Mesenchymal stem cell (in vitro differentiated cells and primary cell): ENCODE measurements around the gene VGLL4.
"Not testable (repeated sequence)": the region's sequence is repeated elsewhere in the genome, so short reads cannot be mapped to it uniquely, and the experiment has no call there.

Experiments
- DNase-seq: peaks from one replicate; pipeline ENCODE4 v3.0.0-alpha.2; 2013
- H2AFZ ChIP-seq: one replicate; pipeline ENCODE4 v1.6.1; 2013; ENCODE audit warnings: low read depth, mild to moderate bottlenecking, control low read depth, inconsistent platforms, low read length, moderate library complexity
- H2AK5ac ChIP-seq: 2 replicates; pipeline ENCODE4 v1.6.1; 2013; ENCODE audit warnings: low read length, moderate library complexity, mild to moderate bottlenecking, inconsistent platforms; ENCODE audit not compliant: severe bottlenecking
- H2BK120ac ChIP-seq: one replicate; pipeline ENCODE4 v1.6.1; 2013; ENCODE audit warnings: low read depth, mild to moderate bottlenecking, inconsistent platforms, low read length, moderate library complexity
- H2BK12ac ChIP-seq, 2 experiments: one replicate each; pipeline ENCODE4 v1.6.1; 2013; ENCODE audit warnings: inconsistent platforms in 2 of 2, low read length in 2 of 2, mild to moderate bottlenecking in 2 of 2, moderate library complexity in 2 of 2, control low read depth in 1 of 2
- H2BK15ac ChIP-seq: one replicate; pipeline ENCODE4 v1.6.1; 2013; ENCODE audit warnings: mild to moderate bottlenecking, low read depth, inconsistent platforms; ENCODE audit not compliant: poor library complexity, severe bottlenecking
- H2BK5ac ChIP-seq: 2 replicates; pipeline ENCODE4 v1.6.1; 2013; ENCODE audit warnings: low read depth, mild to moderate bottlenecking, low read length, control low read depth, inconsistent platforms; ENCODE audit not compliant: poor library complexity, severe bottlenecking
- H3K14ac ChIP-seq, 2 experiments: one replicate each; pipeline ENCODE4 v1.6.1; 2013; ENCODE audit warnings: inconsistent platforms in 2 of 2, low read length in 2 of 2, control low read depth in 1 of 2, mild to moderate bottlenecking in 1 of 2, moderate library complexity in 1 of 2
- H3K18ac ChIP-seq, 2 experiments: one replicate each; pipeline ENCODE4 v1.6.1; 2013; ENCODE audit warnings: inconsistent platforms in 2 of 2, low read length in 2 of 2, control low read depth in 1 of 2, low read depth in 1 of 2, mild to moderate bottlenecking in 1 of 2
- H3K23ac ChIP-seq, 2 experiments: one replicate each; pipeline ENCODE4 v1.6.1; 2013; ENCODE audit warnings: inconsistent platforms in 2 of 2, low read length in 2 of 2, mild to moderate bottlenecking in 2 of 2, moderate library complexity in 2 of 2, control low read depth in 1 of 2
- H3K27ac ChIP-seq: 2 replicates; pipeline ENCODE4 v1.5.1; 2013; ENCODE audit warnings: mild to moderate bottlenecking, moderate library complexity, low read length, control low read depth, inconsistent platforms; ENCODE audit not compliant: poor library complexity, severe bottlenecking
- H3K27me3 ChIP-seq, 2 experiments: 2 replicates each; pipeline versions ENCODE4 v1.6.1 to v1.7.0; 2013; ENCODE audit warnings: low read length in 2 of 2, mild to moderate bottlenecking in 2 of 2, moderate library complexity in 2 of 2, control low read depth in 1 of 2, inconsistent platforms in 1 of 2; ENCODE audit not compliant: control insufficient read depth in 1 of 2, insufficient read depth in 1 of 2
- H3K36me3 ChIP-seq, 2 experiments: 2 replicates each; pipeline versions ENCODE4 v1.6.1 to v1.7.0; 2013; ENCODE audit warnings: low read length in 2 of 2, control low read depth in 1 of 2, inconsistent platforms in 1 of 2, low read depth in 1 of 2, mild to moderate bottlenecking in 1 of 2; ENCODE audit not compliant: insufficient read depth in 2 of 2, control insufficient read depth in 1 of 2
- H3K4ac ChIP-seq, 2 experiments: one replicate each; pipeline ENCODE4 v1.6.1; 2013; ENCODE audit warnings: inconsistent platforms in 2 of 2, low read length in 2 of 2, mild to moderate bottlenecking in 2 of 2, moderate library complexity in 2 of 2, control low read depth in 1 of 2, low read depth in 1 of 2
- H3K4me1 ChIP-seq: 2 replicates; pipeline ENCODE4 v1.6.1; 2013; ENCODE audit warnings: low read depth, low read length, control low read depth; ENCODE audit not compliant: control insufficient read depth, insufficient read depth
- H3K4me2 ChIP-seq: 2 replicates; pipeline ENCODE4 v1.6.1; 2013; ENCODE audit warnings: low read length, mild to moderate bottlenecking, inconsistent platforms; ENCODE audit not compliant: poor library complexity, severe bottlenecking
- H3K4me3 ChIP-seq, 2 experiments: 2 replicates each; pipeline versions ENCODE4 v1.5.1 to v1.7.0; 2013; ENCODE audit warnings: low read length in 2 of 2, mild to moderate bottlenecking in 2 of 2, control low read depth in 1 of 2, low read depth in 1 of 2; ENCODE audit not compliant: insufficient read depth in 1 of 2
- H3K79me1 ChIP-seq: replicated peaks from 2 replicates; pipeline ENCODE4 v1.6.1; 2013; ENCODE audit warnings: mild to moderate bottlenecking, control low read depth, low read length, inconsistent platforms; ENCODE audit not compliant: poor library complexity, severe bottlenecking
- H3K9ac ChIP-seq: 2 replicates; pipeline ENCODE4 v1.7.0; 2013; ENCODE audit warnings: mild to moderate bottlenecking, low read length, moderate library complexity
- H3K9me3 ChIP-seq: 2 replicates; pipeline ENCODE4 v1.7.0; 2013; ENCODE audit warnings: mild to moderate bottlenecking, low read length; ENCODE audit not compliant: control insufficient read depth
- H4K8ac ChIP-seq: one replicate; pipeline ENCODE4 v1.6.1; 2013; ENCODE audit warnings: inconsistent platforms, mild to moderate bottlenecking, low read length, moderate library complexity
- H4K91ac ChIP-seq: one replicate; pipeline ENCODE4 v1.6.1; 2013; ENCODE audit warnings: mild to moderate bottlenecking, low read length, inconsistent platforms
- WGBS: methylation state at CpG from one replicate; pipeline ENCODE4 v1.1.7; 2013; ENCODE audit warnings: mixed read lengths; 5-methylcytosine and 5-hydroxymethylcytosine counted together

The VGLL4 gene

GRCh38 chr3:11595024-11595423 lies 48.7 kb downstream of the VGLL4 start:
- H2BK15ac ChIP-seq, DNase-seq: not testable (repeated sequence)

GRCh38 chr3:11593318-11594034 lies 50.2 kb downstream of the VGLL4 start:
- H3K4ac ChIP-seq = peak overlapping the region; percentile 20 to 57
- H3K9ac ChIP-seq = peak overlapping the region; percentile 82
- H3K4me3 ChIP-seq = no peak overlapping the region
- WGBS = 48% methylated on average over 9 of the region's 10 CpGs
- no peaks in the 10 kb centered on the region for H3K9me3 ChIP-seq
- H2BK120ac ChIP-seq = no peak overlapping the region
- H3K18ac ChIP-seq = peak overlapping the region; percentile 45 to 63
- peak overlapping the region; percentile 55 for H4K8ac ChIP-seq
- DNase-seq = no peak
- peaks cover 20% of the 10 kb centered on the region for H3K4me1 ChIP-seq
- no peak overlapping the region for H2BK15ac ChIP-seq
- H3K23ac ChIP-seq = peak overlapping the region in 1 of 2 experiments; percentile 90
- H3K14ac ChIP-seq = peak overlapping the region in 1 of 2 experiments; percentile 7
- H3K36me3 ChIP-seq = peaks cover 1 to 20% of the 10 kb centered on the region in 2 experiments
- no peaks in the 10 kb centered on the region for H3K79me1 ChIP-seq
- no peak overlapping the region for H3K27ac ChIP-seq
- peak overlapping the region in 1 of 2 experiments; percentile 33 for H2BK12ac ChIP-seq
- H3K27me3 ChIP-seq = no peaks in the 10 kb centered on the region
- no peak overlapping the region for H2AFZ ChIP-seq
- H4K91ac ChIP-seq = peak overlapping the region; percentile 70
- H2AK5ac ChIP-seq = peak overlapping the region; percentile 76
- no peak overlapping the region for H3K4me2 ChIP-seq
- no peak overlapping the region for H2BK5ac ChIP-seq

More at GRCh38 chr3:11595024-11595423, 48.7 kb downstream of the VGLL4 start:
- H3K9ac ChIP-seq, H3K4me3 ChIP-seq, H3K18ac ChIP-seq, H2BK5ac ChIP-seq, H3K27me3 ChIP-seq, H3K14ac ChIP-seq, H4K8ac ChIP-seq, H2AFZ ChIP-seq, H3K4me2 ChIP-seq, H3K79me1 ChIP-seq, H4K91ac ChIP-seq, H2AK5ac ChIP-seq, H3K27ac ChIP-seq, H3K23ac ChIP-seq, H3K4ac ChIP-seq, H3K9me3 ChIP-seq, H2BK120ac ChIP-seq, H2BK12ac ChIP-seq: not testable (repeated sequence)
- Histone ChIP-seq H3K4me1 (peaks cover 18% of the 10 kb centered on the region), H3K36me3 (peaks cover 0 to 31% of the 10 kb centered on the region in 2 experiments)
- WGBS = 100% methylated on average over 2 of the region's 5 CpGs

- Histone ChIP-seq H4K8ac (no peak overlapping the region), H3K4ac (peak overlapping the region; percentile 42 to 46), H3K27ac (peak overlapping the region; percentile 93), H3K4me2 (no peak overlapping the region), H2BK12ac (peak overlapping the region in 1 of 2 experiments; percentile 11), H2AFZ (no peak overlapping the region), H3K4me1 (peaks cover 25% of the 10 kb centered on the region), H2BK15ac (no peak overlapping the region), H3K14ac (no peak overlapping the region), H3K9me3 (no peaks in the 10 kb centered on the region), H2BK5ac (no peak overlapping the region), H3K36me3 (peaks cover 9 to 23% of the 10 kb centered on the region in 2 experiments), H3K23ac (no peak overlapping the region), H4K91ac (no peak overlapping the region), H2BK120ac (no peak overlapping the region), H3K27me3 (no peaks in the 10 kb centered on the region), H3K18ac (peak overlapping the region; percentile 16 to 37), H3K9ac (peak overlapping the region; percentile 82), H2AK5ac (peak overlapping the region; percentile 51), H3K4me3 (peak overlapping the region in 1 of 2 experiments; percentile 17), H3K79me1 (no peaks in the 10 kb centered on the region)
- peak; percentile 67 for DNase-seq
- 63% methylated on average over 11 of the region's 14 CpGs for WGBS
Measured at GRCh38 chr3:11592445-11593298, 51.0 kb downstream of the VGLL4 start.
